NCI-H524 treated with DMSO at 0.1 percent for 48 hours (cell line): ENCODE measurements around the gene MON2.
"Not testable (repeated sequence)": the region's sequence is repeated elsewhere in the genome, so short reads cannot be mapped to it uniquely, and the experiment has no call there.

Experiments used
- DNase-seq: peaks from one replicate; lab custom pipeline; 2025; lab: John Stamatoyannopoulos, UW

The MON2 gene

GRCh38 chr12:62471734-62472133 lies 5.1 kb downstream of the MON2 start:
- no peak for DNase-seq

GRCh38 chr12:62472472-62472871 lies 5.8 kb downstream of the MON2 start:
- no peak for DNase-seq

- DNase-seq = no peak
Observed at GRCh38 chr12:62481843-62482540, 15.4 kb downstream of the MON2 start.

DNA sequence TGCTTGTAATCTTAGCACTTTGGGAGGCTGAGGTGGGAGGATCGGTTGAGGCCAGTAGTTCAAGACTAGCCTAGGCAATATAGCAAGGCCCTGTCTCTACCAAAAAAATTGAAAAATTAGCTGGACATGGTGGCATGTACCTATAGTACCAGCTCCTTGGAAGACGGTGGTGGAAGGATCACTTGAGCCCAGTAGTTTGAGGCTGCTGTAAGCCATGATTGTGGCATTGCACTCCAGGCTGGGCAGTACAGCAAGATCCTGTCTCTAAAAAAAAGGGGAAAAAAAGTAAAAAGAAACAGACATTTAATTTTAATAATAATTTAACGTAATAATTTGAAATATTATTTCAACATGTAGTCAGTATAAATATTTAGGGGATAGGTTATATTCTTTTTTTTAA lies 16.1 kb downstream of the MON2 start:
- no peak for DNase-seq

DNA sequence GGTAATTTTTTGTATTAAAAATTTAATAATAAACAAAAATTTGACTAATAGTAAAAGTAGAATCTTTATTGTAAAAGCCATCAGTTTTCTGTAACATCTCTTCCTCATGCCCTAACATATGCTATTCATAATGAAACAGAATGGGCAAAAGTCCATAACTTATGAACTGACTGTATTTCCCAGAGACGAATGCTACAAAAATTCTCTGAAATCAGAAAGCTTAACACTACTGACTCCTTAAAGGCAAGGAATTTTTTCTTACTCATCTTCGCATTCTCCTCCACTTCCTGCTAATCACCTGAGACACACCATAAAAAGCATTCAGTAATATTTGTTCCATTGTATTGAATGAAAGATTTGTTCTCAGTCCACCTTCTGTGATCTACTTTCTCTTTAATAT lies 17.6 kb downstream of the MON2 start:
- DNase-seq = no peak

DNA sequence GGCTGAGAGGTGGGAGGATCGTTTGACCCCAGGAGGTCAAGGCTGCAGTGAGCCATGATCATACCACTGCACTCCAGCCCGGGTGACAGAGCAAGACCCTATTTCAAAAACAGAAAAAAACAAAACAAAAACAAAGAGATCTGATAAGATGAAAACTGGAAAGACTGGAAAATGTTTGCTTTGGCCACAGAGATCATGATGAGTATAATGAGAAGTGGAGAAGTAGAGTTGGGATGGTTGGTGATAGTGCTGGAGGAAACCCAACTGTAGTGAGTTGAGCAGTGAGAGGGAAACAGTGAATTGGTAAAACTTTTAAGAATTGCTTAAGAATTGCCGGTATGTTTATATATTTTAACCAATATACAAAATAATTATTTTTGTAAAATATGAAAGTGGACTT lies 39.2 kb downstream of the MON2 start:
- DNase-seq = no peak

DNA sequence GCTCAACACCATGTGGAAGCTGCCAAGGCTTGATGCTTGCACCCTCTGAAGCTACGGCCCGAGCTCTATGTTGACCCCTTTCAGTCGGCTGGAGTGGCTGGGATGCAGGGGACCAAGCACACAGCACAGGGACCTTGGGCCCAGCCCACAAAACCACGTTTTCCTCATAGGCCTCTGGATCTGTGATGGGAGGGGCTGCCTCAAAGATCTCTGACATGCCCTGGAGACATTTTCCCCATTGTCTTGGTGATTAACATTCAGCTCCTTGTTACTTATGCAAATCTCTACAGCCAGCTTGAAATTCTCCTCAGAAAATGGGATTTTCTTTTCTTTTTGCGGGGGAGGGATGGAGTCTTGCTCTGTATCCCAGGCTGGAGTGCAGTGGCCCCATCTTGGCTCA lies 46.3 kb downstream of the MON2 start:
- no peak for DNase-seq

GRCh38 chr12:62514080-62514479 lies 47.5 kb downstream of the MON2 start:
- not testable (repeated sequence) for DNase-seq

DNA sequence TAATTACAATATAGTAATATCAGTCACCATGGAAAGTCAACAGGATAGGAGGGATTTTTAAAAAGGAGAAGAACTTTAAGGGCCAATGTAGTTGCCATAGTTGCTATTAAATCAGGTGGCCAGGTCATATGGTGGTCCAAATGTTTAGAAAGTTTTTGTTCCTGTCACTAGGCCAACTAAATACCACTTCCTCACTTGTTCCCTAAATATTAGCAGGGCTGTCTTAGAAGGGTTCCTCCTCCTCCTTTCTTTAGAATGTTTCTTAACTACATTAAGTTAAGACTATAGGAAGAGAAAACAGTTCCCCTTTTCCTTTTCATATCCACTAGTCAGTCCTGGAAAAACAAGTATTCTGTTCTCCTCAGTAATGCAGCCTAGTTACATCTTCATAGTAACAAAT lies 50.3 kb downstream of the MON2 start:
- no peak for DNase-seq

- no peak for DNase-seq
Observed at GRCh38 chr12:62517887-62518286, 51.3 kb downstream of the MON2 start.

DNA sequence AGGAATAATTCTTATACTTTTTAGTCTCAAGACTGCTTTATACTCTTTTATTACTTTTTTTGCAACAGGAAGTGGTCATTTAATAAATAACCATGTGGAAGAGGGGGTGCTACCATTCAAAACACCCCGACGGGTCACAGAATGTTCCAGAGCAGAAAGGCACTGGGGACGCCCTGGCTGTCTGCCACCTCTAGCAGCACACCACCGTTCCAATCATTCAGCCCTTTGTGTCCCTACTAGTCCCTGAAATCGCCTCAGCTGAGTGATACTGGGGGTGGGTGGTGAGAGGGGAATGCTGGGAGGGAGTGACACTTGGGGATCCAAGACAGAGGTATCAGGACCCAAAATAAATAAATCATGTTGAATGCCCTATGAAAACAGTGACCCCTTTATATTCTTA lies 52.4 kb downstream of the MON2 start:
- no peak for DNase-seq

- no peak for DNase-seq
Observed at GRCh38 chr12:62520361-62520760, 53.7 kb downstream of the MON2 start.

- DNase-seq = peak; percentile 4
Observed at GRCh38 chr12:62522984-62523383, 56.4 kb downstream of the MON2 start.

DNA sequence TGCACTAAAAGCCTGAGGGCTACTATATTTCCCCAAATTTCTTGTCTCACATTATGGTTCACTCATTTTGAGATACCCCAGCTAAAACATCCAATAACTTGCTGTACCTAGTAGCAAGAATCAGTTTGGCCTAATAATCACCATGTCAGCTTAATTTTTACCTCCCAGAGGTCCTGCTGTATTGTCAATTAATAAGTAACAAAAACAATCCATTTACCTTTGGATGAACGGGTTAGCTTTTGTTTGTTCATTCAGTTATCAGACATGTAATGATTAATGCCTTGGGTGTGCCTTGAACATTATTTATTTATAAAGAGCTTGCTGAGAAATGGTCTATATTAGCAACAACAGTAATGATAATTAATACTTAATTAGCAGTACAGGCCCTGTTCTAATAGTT lies 57.0 kb downstream of the MON2 start:
- no peak for DNase-seq

GRCh38 chr12:62525271-62525670 lies 58.6 kb downstream of the MON2 start:
- no peak for DNase-seq

DNA sequence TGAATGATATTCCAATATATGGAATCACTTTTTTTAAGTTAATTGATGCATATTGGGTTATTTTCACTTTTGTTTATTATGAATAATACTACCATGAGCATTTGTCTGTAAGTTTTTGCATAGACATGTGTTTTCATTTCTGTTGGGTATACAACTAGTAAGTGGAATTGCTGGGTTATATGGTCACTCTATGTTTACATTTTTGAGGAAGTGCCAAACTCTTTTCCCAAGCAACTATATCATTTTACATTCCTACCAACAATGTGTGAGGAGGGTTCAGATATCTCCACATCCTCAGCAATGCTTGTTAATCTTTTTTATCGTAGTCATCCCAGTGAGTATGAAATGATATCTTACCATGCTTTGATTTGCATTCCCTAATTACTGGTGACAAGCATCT lies 64.0 kb downstream of the MON2 start:
- no peak for DNase-seq

DNA sequence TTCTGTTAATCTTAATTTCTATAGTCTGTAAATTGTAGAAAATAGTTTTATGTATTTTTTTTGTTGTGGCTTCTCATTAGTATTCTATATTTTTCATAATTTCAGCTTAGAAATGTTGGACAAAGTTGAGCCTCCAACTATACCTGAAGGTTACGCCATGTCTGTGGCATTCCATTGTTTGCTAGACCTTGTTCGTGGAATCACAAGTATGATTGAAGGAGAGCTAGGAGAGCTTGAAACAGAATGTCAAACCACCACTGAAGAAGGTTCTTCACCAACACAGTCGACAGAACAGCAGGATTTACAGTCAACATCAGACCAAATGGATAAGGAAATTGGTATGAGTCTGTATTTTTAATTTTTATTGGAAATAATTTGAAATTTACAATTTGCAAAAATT lies 65.7 kb downstream of the MON2 start:
- DNase-seq = no peak

DNA sequence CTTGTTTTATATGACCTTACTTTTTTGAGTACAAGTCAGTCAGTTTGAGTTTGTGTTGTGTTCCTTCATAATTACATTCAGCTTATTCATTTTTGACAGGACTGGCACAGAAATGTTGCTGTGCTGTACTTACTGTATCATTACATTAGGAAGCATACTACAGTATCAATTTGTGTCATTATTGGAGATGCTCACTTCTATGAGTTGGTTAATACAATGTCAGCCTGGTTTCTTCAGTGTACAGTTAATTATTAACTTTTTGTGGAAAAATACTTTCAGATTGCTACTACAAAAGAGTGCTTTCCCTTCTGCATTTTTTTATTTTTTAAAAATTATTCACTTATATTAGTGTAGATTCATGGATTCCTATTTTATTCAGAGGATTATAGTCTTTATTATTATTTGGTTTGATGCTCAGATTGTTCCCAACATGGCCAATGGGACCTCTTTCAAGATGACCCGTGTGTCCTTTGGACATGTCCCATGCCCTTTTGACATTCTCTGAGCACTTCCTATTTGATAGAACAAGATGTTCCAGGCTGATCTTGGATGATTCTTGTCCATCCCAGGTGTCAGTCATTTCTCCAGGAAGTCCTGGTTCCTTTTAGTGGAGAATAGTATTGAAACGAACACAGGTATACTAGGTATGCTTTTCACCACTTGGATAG lies 66.6 kb downstream of the MON2 start:
- no peak for DNase-seq

GRCh38 chr12:62533755-62534107 lies 67.1 kb downstream of the MON2 start:
- DNase-seq = no peak

- DNase-seq = no peak
Observed at GRCh38 chr12:62536546-62536945, 69.9 kb downstream of the MON2 start.

GRCh38 chr12:62537551-62537950 lies 70.9 kb downstream of the MON2 start:
- no peak for DNase-seq

DNA sequence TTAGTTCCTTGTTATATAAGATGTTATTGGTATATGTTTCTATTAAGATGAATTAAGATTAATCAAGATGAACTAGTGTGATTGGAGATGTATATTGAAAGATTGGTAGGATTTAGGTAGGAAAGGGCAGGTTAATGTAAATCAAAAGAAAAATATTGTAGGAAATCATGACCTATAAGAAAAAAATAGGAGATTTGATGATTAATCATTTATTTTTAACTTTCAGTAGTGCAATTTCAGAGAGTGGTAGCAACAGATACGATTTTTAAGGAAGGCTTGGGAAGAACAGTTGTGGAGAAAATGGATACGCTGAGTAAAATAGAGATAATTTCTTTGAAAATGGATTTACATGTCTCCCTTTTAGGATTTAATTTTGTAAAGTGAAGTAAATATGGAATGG lies 73.7 kb downstream of the MON2 start:
- no peak for DNase-seq

DNA sequence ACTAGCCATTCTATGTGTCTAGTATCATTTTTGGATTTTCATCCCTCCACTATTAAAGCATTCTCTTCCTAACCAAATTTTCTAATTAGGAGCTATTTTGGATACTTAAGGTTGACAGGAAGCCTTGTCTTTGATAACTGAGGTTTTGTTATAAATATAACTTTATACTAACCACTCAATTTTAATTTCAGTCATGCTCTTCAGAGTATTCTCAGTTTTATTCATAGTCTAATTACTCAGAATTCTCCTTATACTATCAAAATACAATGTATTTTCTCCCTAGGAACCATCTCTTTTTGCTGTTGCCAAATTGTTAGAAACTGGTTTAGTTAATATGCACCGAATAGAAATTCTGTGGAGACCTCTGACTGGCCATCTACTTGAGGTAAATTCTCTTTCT lies 76.2 kb downstream of the MON2 start:
- DNase-seq = no peak

DNA sequence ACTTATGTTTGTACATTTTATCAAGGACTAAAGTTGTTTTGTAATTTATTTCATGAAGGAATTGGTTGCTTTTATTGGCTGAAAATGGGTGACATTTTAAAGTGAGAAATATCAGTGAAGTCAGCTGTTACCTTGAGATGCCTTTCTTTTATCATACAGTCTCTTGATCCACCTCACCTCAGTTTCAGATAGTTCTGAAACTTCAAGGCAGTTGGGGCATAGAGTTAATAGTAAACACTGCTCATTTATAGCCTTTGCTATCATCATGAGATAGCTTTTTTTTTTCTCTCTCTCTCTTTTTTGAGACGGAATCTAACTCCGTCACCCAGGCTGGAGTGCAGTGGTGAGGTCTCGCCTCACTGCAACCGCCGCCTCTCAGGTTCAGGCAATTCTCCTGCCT lies 76.7 kb downstream of the MON2 start:
- DNase-seq = no peak
